HuH-7 (cell line): ENCODE results near the gene TMEM79.

Experiments
- DNase-seq: peaks from one replicate; pipeline ENCODE4 v3.0.0; 2011; ENCODE audit warnings: low spot score

Gene TMEM79, protein sequence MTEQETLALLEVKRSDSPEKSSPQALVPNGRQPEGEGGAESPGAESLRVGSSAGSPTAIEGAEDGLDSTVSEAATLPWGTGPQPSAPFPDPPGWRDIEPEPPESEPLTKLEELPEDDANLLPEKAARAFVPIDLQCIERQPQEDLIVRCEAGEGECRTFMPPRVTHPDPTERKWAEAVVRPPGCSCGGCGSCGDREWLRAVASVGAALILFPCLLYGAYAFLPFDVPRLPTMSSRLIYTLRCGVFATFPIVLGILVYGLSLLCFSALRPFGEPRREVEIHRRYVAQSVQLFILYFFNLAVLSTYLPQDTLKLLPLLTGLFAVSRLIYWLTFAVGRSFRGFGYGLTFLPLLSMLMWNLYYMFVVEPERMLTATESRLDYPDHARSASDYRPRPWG

DNA sequence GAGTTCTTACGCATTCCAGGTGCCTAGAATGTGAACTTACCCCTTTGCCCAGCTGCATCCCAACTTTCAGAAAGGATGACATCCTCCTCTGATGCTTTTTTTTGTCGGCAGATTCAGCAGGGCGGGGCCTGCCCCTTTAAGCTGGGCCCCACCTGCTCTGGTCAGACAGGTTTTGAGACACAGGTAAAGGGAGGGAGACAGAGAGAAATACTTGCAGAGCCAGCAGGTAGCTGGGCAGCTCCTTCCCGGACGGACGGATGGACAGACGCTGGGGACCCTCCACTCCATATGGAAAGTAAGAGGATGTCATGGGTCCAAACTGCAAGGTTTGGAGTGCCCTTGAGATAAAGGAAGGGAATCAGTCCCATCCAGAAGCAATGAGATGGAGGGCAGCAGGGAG is at the start of gene TMEM79:
Gene TMEM79 (plus strand): TSS at position 214 of the 400 bp plus-strand sequence. CDS start 902 bp downstream, outside the sequence.
- DNase-seq: no peak

DNA sequence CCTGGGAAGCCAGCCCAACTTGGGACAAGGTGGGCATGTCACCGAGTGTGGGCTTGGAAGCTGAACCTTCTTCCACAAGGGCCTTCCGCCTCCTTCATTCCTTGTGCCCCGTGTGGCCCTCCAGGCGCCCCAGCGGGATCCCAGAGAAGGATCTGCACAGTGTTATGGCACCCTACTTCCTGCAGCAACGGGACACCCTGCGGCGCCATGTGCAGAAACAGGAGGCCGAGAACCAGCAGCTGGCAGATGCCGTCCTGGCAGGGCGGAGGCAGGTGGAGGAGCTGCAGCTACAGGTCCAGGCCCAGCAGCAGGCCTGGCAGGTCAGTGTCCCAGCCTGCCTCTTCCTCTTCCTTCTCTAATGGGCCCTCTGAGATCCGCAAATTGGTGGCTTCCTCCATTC is 48.0 kb upstream of the TMEM79 start:
- no peak for DNase-seq

DNA sequence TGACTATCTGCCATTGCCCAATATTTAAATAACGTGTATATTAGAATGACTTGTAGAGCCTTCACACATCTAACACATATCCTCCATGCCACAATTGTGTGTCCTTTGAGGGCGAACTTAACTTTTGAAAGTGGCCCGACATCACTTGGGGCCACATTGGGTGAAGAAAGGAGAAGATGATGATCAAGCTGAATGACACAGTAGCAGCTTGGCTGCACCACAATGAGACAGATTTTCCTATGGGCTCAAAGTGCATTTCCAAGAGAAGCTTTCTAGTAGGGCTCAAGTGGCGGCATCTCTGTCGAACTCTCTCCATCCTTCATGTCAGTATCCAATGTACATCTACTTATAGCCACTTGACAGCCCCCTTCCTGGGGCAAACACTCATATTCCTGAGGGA is 45.9 kb upstream of the TMEM79 start:
- no peak for DNase-seq

DNA sequence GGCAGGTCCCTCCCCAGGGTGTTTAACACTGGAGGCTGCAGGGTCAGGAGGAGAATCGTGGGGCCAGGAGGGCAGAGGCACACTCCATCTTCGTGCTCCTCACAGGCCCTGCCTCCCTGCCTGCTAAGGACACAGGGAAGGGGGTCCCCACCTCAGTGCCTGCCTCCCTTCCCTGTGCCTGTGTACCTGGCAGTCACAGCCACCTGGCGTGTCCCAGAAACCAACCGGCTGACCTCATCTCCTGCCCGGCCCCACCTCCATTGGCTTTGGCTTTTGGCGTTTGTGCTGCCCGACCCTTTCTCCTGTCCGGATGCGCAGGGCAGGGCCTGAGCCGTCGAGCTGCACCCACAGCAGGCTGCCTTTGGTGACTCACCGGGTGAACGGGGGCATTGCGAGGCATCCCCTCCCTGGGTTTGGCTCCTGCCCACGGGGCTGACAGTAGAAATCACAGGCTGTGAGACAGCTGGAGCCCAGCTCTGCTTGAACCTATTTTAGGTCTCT is 42.8 kb upstream of the TMEM79 start:
- no peak for DNase-seq

DNA sequence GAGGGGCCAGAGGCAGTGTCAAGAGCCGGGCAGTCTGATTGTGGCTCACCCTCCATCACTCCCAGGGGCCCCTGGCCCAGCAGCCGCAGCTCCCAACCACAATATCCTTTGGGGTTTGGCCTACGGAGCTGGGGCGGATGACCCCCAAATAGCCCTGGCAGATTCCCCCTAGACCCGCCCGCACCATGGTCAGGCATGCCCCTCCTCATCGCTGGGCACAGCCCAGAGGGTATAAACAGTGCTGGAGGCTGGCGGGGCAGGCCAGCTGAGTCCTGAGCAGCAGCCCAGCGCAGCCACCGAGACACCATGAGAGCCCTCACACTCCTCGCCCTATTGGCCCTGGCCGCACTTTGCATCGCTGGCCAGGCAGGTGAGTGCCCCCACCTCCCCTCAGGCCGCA is 42.2 kb upstream of the TMEM79 start, which contains the start of gene BGLAP:
Gene BGLAP (plus strand): TSS at position 259 of the 400 bp plus-strand sequence. CDS start 48 bp downstream, at position 307.
- no peak for DNase-seq

DNA sequence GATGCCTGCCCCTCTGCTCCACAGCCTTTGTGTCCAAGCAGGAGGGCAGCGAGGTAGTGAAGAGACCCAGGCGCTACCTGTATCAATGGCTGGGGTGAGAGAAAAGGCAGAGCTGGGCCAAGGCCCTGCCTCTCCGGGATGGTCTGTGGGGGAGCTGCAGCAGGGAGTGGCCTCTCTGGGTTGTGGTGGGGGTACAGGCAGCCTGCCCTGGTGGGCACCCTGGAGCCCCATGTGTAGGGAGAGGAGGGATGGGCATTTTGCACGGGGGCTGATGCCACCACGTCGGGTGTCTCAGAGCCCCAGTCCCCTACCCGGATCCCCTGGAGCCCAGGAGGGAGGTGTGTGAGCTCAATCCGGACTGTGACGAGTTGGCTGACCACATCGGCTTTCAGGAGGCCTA is 41.4 kb upstream of the TMEM79 start:
- DNase-seq: no peak

DNA sequence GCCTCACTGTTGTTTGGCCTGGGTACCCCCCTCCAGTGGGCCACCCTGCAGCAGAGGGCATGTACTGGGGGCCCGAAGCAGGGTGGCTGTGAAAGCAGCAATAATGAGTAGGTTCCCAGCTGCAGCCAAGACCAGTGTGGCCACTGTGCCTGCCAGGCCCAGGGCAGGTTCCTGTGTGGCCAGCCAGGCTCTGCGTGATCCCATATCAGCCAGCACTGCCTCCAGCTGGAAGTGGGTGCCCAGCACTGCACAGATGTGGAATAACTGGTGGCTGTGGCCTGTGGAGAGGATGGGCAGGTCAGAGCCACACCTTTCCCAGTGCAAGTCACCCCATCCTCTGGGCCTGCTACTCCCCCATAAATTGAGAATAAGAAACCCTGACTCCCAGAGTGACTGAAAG is 40.0 kb upstream of the TMEM79 start:
- no peak for DNase-seq

DNA sequence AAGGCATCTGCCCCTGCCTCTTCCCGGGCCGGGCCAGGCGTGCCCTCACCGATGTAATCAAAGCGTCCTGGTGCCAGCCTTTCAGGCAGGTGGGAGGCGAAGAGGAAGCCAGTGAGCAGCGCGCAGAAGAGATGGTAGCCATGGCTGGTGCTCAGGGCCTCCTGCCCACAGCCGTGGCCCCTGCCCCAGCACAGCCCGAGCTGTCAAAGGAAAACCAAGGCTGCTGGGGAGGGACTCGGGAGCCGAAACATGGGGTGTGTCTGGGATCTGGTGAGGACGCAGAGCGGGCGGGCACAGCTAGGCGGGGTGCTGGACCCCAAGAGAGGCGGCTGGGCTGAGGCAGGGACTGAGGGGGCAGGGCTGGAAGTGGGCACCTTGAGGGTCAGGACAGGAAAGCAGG is 39.4 kb upstream of the TMEM79 start:
- no peak for DNase-seq

DNA sequence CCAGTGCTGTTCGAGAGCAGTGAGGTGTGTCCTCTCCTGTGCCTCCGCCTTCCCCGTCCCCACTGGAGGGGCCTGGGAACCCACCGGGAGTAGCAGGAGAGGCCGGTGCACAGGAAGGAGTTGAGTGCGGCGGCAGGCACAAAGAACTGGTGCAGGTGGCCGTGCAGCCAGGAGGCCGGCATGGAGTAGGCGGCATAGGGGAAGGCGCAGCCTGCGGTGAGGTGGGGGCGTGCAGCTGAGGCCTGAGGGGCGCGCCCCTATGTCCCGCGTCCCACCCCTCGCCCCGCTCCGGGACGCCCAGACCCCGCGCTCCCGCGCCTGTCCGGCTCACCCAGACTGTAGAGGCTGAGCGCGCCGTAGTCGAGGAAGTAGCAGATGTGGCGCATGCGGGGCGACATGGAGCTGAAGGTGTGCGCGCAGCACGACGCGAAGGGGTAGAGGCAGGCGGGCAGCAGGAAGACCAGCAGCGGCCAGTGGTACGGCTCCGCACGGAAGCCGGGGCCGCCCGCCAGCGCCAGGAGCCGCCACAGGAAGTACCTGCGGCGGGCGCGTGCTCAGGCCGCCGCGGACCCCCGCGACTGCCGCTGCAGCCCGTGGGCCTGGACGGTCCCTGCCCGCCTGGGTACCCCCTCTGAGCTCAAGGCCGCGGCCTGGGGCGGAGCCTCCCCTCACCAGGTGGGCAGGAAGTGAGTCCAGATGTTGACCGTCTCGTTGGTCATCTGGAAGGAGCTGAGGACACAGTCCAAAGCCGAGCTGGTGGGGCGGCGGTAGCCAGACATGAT is 38.5 kb upstream of the TMEM79 start:
- no peak for DNase-seq

DNA sequence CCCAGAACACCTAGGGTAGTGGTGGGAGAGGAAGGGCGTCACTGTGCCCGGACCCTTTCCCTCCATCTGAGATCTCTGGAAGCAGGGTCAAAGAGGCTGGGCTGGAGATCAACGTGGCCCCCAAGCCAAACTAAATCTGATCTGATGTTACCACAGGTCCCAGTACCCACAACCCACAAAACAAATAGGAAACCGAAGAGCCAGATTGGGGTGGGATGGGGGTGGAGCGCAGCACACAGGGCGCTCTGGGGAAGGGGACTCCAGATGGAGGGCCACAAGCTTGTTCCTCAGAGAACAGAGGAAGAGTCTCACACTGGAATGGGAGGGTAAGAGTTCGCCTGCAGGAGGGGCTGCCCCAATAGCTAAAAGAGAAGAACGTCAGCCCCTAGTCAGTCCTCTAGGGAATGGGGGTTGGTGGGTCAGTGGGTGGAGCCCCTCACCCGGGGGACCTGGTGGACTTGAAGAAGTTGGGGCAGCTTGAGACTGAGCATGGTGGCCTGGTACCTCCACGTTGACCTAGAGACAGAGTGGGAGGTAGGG is 37.8 kb upstream of the TMEM79 start:
- DNase-seq: no peak

DNA sequence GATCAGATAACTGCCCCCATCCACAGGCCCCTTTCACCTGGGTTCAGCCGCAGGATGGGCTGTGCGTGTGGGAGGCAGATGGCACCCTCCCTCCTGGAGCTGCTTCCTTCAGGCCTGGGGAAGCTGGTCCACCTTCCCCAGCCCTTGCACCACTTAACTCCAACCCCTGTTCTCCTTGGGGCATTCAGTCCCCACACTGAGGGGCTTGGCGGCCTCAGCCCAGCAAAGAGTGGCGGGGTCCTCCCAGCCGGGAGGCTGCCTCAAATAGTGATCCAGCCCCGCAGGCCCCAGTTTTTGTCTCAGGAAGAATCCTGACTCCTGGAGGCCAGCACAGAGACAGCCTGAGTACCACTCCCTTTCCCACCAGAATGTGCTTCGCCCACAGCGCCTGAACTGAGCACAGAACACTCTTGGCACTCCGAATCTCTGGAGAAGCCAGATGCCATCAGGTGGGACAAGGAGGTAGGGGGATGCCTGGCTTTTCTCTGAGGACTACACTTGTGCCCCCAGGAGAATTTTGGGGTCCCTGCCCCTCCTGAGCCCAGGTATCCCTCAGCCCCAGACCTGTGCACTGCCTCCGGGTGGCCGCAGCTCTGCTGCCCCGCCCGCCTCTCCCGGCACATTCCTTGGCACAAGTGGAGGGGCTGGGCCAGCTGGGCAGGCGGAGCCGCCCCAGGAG is 37.2 kb upstream of the TMEM79 start:
- DNase-seq: no peak

DNA sequence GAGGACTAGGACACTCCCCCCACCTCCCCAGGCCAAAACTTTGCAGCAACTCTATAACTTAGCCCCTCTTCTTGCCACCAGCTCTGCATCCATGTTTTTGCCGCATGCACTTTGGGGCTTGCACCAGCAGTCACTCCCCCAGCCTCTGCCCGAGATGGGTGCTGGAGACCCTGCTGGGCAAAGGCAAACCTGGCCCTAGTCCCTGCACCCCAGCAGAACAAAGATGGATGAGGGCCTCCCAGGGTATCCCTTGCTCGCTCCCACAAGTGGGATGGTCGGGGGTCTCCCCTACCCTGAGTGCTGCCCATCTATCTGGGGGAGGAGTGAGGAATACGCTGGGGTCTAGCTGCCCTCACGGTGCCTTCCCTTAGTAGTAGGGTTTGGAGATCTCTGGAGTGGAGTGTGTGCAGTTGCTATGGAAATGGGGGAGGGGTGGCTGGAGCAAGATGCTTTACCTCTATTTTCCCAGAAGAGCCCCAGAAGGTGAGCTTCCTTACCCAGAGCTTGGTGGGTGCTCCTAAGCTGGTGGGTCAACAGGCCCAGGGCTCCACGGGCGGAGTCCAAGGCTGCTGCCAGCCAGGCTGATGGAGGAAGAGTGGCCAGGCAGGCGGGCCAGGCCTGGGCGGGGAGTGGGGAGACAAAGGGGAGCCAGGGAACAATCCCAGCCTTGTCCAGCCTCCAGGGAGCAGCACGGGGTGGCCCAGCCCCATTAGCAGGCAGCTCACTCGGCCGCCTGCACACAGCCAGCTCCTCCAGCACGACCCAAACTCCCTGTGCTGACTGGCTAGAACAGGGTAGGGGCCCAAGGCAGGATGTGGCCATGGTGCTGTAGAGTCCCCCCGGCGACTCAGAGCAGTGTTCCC is 36.4 kb upstream of the TMEM79 start, which contains the start of gene PAQR6:
Gene PAQR6 (minus strand): TSS at position 597 of the 863 bp plus-strand sequence. CDS start 1,325 bp downstream, outside the sequence.
- DNase-seq: no peak

DNA sequence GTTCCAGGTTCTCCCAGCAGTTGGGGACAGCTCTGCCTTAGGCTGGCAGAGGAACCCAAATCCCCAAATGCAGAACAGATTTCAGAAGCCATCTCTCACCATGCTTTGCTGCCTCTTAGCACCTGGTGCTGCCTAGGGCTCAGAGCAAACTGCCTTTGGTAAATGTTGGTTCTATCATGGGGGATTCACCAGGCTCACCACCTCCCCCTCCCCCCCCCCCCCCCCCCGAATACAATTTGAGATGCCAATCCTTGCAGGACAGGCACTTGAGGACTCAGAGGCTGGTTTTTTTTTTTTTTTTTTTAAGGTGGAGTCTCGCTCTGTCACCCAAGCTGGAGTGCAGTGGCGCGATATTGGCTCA is 35.8 kb upstream of the TMEM79 start:
- DNase-seq: no peak

DNA sequence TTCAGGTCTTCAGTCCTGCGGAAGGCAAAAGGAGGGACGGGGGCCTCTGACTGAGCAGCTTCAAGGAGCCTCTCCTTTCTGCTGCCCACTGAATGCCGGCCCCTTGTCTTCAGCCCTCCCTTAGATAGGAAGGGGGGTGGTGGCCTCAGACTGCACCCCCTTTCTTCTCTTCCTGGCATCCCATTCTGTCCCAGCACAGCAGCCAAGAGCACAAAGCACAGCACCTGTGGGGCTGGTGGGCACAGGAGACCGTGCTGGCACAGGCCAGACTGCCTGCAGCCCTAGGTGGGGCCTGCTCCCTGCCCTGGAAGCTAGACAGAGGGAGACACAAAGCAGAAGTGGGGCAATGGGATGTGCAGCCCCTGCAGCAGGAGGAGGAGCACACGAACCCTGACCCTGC is 34.5 kb upstream of the TMEM79 start:
- no peak for DNase-seq

DNA sequence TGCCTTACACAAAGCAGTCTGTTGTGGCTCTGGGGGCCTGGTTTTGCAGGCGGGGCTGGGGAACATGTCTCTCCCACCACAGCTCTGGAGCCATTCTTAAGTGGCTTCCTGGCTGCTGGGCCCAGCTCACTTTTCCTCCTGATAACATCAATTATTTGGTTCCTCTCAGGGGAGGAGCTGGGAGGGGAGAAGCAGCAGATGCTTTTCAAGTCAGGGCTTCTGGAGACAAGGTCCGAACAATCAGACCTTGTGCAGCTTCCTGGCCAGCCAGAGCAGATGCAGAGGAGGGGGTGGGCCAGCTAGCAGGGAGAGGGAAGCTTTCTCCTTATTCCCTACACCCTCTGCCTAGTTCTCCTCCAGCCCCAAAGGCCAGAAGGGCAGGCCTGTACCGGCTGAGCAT is 32.6 kb upstream of the TMEM79 start:
- no peak for DNase-seq

DNA sequence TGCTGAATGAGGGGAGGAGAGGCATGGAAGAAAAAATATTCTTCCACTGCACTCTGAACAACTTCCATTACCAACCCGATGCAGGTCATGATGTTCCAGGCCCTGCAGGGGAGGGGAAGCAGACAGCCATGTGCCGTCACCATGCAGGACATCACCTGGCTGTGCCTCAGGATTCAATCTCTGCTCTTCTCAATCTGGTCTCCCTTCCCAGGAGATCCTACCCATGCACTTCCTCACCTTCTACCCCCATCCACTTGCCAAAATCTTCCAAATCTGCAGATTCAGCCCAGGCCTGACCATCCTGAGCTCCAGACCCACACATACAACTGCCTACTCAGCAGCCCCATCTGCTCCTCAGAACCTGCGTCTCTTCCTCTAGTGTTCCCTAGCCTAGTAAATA is 30.5 kb upstream of the TMEM79 start:
- no peak for DNase-seq

DNA sequence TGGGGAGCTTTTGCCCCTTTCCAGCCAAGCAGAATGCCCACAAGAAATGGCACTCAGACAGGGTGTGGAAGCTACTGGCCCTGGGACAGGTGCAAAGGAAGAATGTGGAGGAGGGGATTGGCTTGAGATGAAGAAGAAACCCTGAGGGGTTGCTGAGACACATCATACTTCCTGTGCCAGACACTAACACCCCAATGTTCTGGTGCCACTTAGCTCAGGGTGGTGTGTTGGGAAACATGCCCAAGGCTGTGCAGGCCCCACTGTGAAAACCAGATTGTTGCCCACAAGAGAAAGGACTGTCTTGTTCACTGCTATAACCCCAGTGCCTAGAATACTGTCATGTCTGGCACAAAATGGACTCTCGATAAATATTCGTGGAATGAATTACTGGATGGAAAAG is 26.4 kb upstream of the TMEM79 start:
- DNase-seq: no peak

DNA sequence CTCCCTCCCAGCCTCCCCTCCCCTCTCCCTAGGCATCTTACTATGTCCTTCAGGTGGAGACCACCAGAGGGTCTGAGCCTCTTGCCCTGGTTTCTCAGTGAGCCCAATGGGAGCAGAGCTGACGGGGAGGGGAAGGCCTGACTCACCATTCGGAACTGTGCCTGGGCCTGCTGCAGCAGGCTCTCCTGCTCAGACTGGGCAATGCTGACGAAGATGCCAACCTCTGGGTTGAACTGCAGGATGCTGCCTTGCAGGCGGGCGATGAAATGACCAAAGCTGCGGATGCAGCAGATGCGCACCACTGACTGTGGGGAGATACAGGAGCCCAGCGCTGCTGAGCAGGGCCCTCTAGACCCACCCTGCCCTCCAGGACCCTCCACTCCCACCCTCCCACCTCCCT is 25.3 kb upstream of the TMEM79 start:
- no peak for DNase-seq

DNA sequence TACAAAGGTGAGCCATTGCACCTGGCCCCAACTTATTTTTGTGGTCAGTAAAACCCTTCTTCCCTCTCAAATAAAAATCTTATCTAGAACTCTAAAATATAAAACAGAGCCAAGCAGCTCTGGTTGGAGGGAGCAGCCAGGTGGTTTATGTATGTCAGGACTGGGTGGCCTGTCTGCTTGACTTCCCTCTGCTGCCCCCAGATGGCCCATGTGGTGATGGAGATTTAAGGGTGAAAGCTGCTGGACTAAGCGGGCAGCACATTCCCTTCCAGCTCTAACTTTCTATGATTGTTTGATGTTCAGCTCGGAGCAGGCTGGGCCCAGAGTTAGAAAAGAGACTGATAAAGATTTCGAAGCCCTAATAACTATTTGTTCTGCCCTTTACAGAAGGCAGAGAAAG is 24.3 kb upstream of the TMEM79 start:
- no peak for DNase-seq

DNA sequence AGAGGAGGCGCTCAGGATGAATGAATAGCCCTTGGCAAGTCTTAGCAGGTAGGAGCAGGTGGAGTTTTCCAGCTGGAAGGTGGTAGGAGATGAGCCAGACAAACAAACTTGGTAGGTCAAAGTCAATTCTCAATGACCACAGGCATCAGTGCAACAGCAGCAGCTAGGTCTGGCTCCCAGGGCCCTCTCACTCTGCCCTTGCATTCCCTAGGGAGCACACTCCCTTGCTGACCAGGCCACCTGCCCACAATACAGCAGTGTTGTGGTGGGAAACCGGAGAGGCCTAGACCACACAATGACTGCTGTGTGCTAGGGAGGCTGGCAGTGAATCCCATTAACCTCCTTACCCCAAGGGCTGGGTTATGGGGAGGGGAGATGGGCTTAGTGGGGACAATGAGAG is 23.2 kb upstream of the TMEM79 start:
- DNase-seq: no peak
